MV-4-11 (cell line): Measurements from ENCODE around the gene PLAGL2.

Experiments
- DNase-seq: peaks from one replicate; lab custom pipeline; 2025; lab: John Stamatoyannopoulos, UW

The PLAGL2 gene

GRCh38 chr20:32231245-32231644 lies 23.7 kb upstream of the PLAGL2 start:
- DNase-seq, result no peak

DNA sequence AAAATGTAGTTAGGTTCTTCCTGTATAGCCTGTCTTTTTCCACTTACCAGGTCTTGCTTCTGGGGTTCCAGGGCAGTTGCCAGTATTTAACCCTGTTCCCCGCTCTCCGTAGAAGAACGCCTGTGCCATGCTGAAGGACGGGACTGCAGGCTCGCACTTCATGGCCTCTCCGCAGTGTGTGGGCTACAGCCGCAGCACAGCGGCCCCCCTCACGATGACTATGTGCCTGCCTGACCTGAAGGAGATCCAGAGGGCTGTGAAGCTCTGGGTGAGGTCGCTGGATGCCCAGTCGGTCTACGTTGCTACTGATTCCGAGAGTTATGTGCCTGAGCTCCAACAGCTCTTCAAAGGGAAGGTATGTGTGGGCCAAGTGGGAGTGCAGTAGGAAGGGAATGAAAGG lies 23.2 kb upstream of the PLAGL2 start:
- DNase-seq, result no peak

DNA sequence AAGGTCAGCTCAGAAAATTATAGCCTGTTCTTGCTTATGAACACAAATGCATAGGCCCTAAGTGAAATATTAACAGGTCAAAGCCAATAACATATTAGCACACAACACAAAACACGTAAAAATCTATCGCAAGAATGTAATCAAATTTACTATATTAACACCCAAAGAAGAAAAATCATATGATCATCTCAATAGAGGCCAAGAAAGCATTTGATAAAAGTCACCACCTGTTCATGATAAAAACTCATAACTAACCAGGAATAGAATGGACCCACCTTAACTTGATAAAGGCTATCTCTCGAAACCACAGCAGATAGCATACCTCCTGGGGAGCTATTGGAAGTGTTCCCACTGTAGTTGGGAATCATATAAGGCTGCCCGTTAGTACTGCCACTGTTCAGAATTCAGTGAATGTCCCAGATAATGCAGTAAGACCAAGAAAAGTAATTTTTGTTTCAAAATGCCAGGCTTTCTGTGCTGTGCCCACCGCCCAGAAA lies 21.8 kb upstream of the PLAGL2 start:
- no peak for DNase-seq

- DNase-seq, result peak; percentile 94
Measured at GRCh38 chr20:32227744-32228688, 20.5 kb upstream of the PLAGL2 start.

GRCh38 chr20:32227306-32227705 lies 19.8 kb upstream of the PLAGL2 start:
- DNase-seq, result no peak

- no peak for DNase-seq
Measured at GRCh38 chr20:32226391-32226790, 18.8 kb upstream of the PLAGL2 start.

GRCh38 chr20:32224463-32224862 lies 16.9 kb upstream of the PLAGL2 start:
- no peak for DNase-seq

DNA sequence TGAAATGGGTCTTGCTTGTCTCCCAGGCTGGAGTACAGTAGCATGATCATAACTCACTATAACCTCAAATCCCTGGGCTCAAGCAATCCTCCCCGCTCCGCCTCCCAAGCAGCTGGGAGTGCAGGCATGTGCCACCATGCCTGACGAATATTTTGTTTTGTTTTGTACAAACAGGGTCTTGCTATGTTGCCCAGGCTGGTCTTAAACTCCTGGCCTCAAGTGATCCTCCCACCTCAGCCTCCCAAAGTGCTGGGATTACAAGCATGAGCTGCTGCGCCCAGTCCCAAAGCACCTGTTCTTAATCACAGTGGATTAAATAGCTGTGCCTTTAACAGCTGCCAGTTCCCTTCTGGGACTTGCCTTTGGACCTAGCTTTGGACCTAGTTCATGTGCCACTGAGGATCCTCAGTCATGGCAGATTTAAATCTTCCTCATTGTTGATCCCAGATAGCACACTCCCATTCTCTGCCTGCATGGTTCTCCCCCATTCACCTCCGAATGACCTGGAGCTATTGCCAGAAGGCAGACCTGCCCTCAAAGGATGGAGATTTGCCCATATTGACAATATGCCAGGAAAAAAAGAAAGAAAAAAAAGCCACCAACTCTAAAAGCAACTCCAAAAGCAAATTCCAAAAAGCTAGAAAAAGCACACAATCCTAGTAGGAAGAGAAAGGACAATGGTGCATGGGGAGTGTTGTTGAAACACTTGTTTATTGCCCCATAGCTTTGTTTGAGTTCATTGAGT lies 10.8 kb upstream of the PLAGL2 start:
- DNase-seq, result no peak

DNA sequence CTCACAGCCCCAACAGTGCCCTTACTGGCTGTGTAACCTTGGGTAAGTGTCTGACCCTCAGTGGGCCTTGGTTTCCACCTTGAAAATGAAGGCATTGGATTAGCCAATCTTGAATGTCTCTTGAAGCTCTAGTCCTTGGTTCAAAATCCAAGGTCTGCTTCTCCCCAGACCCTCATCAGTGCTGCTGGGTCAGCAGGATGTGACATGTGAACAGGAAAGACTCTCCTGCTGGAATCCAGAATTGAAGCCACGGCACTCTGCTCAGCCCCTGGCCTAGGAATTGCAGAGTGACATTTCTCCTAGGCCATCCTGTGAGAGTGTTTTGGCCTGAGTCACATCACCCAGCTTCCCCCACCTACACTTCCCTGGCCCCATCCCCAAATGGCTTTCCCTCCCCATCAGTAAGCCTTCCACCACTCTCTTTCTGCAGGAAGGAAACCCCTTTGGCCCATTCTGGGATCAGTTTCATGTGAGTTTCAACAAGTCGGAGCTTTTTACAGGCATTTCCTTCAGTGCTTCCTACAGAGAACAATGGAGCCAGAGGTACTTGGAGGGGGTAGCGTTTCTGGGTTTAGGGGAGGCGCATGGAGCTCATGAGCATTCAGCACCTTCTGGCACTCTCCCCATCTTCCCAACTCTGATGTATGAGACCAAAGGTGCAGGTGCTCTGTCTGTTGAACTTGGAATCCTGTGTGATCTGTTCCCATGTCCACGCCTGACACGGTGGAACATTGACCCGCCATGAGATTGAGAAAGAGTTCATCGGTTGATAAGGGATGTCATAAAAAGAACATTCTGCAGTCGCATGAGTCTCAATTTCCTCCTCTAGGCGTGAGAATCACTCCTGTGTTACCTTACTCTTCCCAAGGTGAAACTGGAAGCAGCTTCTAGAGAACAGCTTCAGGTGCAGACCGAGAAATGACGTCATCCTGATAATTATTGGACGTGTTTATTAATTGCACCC lies 8.9 kb upstream of the PLAGL2 start:
- no peak for DNase-seq

DNA sequence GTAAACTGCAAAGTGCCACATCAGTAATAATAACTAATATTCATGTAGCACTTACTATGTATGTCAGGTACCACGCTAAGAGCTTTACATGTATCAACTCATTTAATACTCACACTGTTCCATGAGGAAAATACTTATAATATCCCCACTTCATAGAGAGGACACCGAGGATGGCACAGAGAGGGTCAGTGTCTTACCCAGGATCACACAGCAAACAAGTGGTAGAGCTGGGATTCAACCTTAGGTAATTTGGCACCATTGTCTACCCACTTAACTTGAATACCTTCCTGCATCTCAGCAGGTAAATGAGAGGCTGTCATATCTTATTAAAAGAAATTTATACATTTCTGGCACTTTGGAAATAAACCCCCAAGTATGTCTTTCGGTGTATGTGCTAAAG lies 8.2 kb upstream of the PLAGL2 start:
- DNase-seq, result no peak

DNA sequence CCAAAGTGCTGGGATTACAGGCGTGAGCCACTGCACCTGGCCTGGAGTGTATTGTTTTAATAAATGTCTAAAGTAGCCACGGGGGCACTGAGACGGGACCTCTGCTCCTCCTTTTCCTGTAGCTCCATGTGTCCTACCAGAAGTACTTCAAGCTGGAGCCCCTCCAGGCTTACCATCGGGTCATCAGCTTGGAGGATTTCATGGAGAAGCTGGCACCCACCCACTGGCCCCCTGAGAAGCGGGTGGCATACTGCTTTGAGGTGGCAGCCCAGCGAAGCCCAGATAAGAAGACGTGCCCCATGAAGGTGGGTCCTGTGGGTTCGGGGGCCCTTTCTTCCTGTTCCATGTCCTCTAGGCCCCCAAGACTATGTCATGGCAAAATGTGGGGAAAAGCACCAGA lies 7.6 kb upstream of the PLAGL2 start:
- DNase-seq, result no peak

- no peak for DNase-seq
Measured at GRCh38 chr20:32213870-32214269, 6.3 kb upstream of the PLAGL2 start.

- DNase-seq, result no peak
Measured at GRCh38 chr20:32209850-32210605, 2.5 kb upstream of the PLAGL2 start.

DNA sequence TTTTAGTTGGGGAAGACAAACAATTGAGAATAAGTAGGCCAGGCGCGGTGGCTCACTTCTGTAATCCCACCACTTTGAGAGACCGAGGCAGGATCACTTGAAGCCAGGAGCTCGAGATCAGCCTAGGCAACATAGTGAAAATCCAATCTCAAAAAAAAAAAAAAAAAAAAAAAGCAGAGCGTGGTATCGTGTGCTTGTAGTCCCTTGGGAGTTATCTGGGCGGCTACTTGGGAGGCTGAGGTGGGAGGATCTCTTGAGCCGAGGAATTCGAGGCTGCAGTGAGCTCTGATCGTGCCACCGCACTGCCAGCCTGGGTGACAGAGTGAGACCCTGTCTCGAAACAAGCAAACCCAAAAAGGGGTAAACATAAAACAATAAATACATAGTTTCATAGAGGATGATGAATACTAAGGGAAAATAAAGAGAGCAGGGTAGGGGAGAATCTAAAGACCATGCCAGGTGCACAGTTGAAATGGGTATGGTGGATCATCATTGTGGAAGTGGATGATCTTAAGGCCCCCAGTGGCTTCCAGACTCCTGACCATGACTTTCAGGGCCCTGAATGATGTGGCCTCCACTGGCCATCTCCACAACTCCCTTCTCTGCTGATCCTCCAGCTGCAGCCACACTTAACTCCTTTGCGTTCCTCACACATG lies 1.1 kb upstream of the PLAGL2 start:
- no peak for DNase-seq

- DNase-seq, result no peak
Measured at GRCh38 chr20:32206760-32207625, 550 bp downstream of the PLAGL2 start.

GRCh38 chr20:32205843-32206759 lies 1.4 kb downstream of the PLAGL2 start:
- DNase-seq, result no peak

DNA sequence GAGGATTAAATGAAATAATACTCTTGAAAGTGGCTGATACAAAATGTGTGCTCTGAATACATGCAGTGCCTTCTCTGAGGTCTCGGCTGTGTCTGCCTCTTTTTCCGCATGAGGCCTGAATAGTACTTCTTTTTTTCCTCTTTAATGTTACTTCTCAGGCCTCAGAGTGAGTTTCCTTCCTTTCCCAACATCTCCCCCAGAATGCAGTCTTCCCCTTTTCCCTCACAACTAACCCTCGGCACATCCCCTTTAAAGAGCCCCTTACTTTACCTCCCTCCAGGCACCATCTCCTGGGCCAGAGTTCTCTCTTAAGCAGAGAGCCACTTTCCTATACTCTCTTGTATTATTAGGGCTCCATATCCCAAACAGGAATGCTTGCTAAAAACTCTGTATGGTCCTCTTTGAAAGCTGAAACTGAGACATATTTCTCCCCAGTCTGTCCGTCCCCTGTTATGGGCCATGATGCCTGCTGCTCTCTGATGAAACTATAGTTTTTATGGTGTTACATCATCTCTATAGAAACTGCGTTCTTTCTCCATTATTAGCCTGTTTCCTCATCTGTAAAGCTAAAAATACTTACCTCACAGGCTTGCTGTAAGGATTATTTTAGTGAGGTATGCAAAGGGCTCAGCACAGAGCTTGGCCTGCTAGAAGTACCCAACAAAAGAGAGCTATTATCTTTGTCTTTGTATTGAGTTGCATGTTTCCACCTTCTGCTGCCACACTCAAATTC lies 2.3 kb downstream of the PLAGL2 start:
- peak; percentile 91 for DNase-seq
